ENCODE data around the gene DEK.
"Not testable (repeated sequence)": the region's sequence is repeated elsewhere in the genome, so short reads cannot be mapped to it uniquely, and the experiment has no call there.

DEK gene

GRCh38 chr6:18179770-18180356, 84.5 kb downstream of the DEK start:
- TF ChIP-seq ZNF274 (IDR thresholded peaks at IDR 0.05; ENCODE audit: low read depth, low read length): no peak
- no peak overlapping the region for H3K4me3 ChIP-seq (ENCODE audit: low read length)

DNA sequence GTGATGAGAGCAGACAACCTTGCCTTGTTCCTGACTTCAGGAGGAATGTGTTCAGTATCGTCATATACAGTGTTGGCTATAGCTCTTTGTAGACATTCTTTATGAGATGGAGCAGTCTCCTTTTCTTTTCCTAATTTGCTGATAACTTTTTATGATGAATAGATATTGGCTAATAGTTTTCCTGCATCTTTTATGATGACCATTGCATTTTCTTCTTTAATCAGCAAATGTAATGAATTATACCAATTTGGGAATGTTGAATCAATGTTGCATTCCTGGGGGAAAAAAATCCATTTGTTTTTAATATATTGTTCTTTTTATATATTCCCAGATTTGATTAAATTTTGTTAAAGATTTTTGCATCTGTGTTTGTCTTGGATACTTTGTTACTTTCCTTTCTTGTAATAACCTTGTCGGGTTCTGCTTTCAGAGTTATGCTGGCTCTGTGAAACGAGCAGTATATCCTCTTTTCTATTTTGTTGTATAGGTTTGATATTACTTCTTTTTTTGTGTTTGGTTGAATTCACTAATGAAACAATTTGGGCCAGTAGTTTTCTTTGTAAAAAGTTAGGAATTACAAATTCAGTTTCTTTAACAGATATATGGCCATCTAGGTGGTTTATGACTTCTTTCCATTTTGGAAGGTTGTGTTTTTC, 85.2 kb downstream of the DEK start:
- no peak overlapping the region for H3K4me3 ChIP-seq (ENCODE audit: low read length)
- no peak for TF ChIP-seq ZNF274 (IDR thresholded peaks at IDR 0.05; ENCODE audit: low read depth, low read length)

- no peak overlapping the region for H3K4me3 ChIP-seq (ENCODE audit: low read length)
- no peak for TF ChIP-seq ZNF274 (IDR thresholded peaks at IDR 0.05; ENCODE audit: low read depth, low read length)
Observed at GRCh38 chr6:18177286-18177965, 86.9 kb downstream of the DEK start.

- not testable (repeated sequence) for H3K4me3 ChIP-seq (ENCODE audit: low read length)
Observed at GRCh38 chr6:18176198-18176597, 88.1 kb downstream of the DEK start.
